Skeletal muscle satellite cell (primary cell): ENCODE data around the gene TAF10.
A peak's percentile ranks its signal among the peaks of the same experiment; 100 is the strongest.

Source experiments
- H3K27me3 ChIP-seq: 2 replicates; pipeline ENCODE4 v1.7.0; 2013; ENCODE audit warnings: low read length; ENCODE audit not compliant: control insufficient read depth, insufficient read depth
- H3K36me3 ChIP-seq: 2 replicates; pipeline ENCODE4 v1.7.0; 2013; ENCODE audit warnings: mild to moderate bottlenecking, control low read depth, low read length; ENCODE audit not compliant: insufficient read depth
- H3K4me1 ChIP-seq: 2 replicates; pipeline ENCODE4 v1.7.0; 2013; ENCODE audit warnings: low read length; ENCODE audit not compliant: control insufficient read depth, insufficient read depth
- H3K4me2 ChIP-seq: 2 replicates; pipeline ENCODE4 v1.7.0; 2013; ENCODE audit warnings: mild to moderate bottlenecking, low read length
- H3K4me3 ChIP-seq: 2 replicates; pipeline ENCODE4 v1.7.0; 2013; ENCODE audit warnings: low read length
- H3K9ac ChIP-seq: 2 replicates; pipeline ENCODE4 v1.7.0; 2013; ENCODE audit warnings: mild to moderate bottlenecking, low read depth, low read length, moderate library complexity
- H3K9me3 ChIP-seq: replicated peaks from 2 replicates; pipeline ENCODE4 v1.7.0; 2013; ENCODE audit warnings: mild to moderate bottlenecking, control low read depth, low read length

Gene TAF10

DNA sequence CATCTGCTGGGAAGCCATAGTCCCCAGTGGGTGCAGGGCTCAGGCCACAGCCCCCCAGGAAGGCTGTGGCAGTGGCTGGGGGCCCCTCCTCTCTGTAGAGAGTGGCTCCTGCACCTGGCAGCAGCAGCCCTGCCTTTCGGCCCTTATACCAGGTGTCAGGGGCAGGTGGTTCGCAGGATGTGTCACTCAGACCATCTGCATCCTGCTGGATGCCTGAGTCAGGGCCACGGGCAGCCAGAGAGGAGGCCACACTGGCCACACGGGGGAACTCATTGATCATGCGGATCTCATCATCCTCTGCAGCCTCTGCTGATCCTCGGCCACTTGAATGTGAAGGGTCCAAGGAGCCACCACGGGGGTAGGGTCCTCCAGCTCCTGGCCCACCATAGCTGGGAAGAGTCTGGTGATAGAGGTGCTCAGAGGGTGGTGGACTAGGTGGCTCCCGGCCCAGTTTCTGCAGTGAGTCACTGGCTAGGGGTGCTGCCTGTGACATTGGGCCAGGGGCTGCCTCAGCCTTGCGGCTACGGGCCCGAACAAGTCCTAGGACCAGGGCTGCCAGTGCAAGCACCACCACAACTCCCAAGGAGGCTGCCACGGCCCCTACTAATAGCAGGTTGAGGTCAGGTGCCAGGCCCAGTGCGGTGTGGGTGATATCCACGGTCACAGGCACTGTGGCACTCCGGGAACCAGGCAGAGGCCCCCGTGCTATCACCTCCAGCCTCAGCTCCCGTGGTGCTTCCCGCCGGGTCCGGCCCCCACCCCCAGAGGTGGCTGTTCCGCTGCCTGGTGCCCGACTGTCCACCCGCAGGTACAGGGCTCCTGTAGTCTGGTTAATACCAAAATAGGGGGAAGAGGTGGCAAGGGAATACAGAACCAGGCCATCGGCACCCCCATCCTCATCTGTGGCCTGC, 10.5 kb upstream of the TAF10 start:
- Histone ChIP-seq H3K27me3 (peaks cover 12% of the 10 kb centered on the region), H3K9me3 (no peaks in the 10 kb centered on the region), H3K4me1 (peaks cover 14% of the 10 kb centered on the region), H3K4me2 (no peak overlapping the region), H3K9ac (no peak overlapping the region), H3K4me3 (no peak overlapping the region), H3K36me3 (no peaks in the 10 kb centered on the region)

DNA sequence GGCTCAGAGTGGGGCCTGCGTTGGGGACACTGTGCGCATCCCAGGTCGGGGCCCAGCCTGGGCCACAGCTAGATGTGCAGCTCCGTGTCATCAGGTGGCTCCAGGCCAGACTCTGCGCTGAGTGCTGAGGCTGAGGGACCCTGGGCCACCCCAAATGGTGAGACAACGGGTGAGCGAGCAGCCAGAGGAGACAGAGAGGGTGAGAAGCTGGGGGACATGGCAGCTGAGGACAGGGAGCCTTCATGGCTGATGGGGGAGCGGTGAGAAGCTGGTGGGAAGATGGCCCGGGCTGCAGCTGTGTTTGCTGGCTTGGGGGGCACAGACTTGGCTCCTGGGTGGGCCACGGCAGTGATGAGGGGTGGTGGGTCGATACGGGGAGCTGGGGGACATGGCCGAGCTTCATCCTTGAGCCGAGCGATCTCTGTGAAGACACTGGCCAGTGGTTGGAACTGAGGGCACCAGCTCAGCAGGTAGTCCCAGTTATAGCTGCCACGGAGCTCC, 9.7 kb upstream of the TAF10 start:
- peaks cover 12% of the 10 kb centered on the region for H3K27me3 ChIP-seq
- no peak overlapping the region for H3K9ac ChIP-seq
- no peak overlapping the region for H3K4me3 ChIP-seq
- no peak overlapping the region for H3K4me2 ChIP-seq
- peaks cover 18% of the 10 kb centered on the region for H3K4me1 ChIP-seq
- H3K36me3 ChIP-seq = no peaks in the 10 kb centered on the region
- no peaks in the 10 kb centered on the region for H3K9me3 ChIP-seq

DNA sequence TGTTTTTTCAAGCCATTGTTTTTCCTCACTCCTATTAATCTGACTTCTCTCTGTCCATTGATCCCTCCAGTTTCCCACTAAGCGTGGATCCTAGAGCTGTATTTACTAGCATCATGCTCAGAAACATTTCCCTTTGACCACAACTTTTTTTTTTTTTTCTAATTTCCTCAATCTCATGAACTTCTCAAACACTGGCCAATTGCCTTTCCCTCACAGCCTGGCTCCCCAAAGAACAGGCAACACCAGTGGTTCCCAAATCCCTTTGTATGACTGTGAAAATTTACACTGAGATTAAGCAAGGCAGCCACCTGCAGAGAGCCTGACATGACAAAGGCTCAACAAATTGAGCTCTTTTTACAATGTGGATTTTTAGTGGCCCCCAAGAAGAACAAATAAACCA, 8.6 kb upstream of the TAF10 start:
- Histone ChIP-seq H3K36me3 (peaks cover 5% of the 10 kb centered on the region), H3K9me3 (no peaks in the 10 kb centered on the region), H3K9ac (no peak overlapping the region), H3K4me2 (no peak overlapping the region), H3K4me3 (no peak overlapping the region), H3K4me1 (peaks cover 18% of the 10 kb centered on the region), H3K27me3 (peaks cover 10% of the 10 kb centered on the region)

DNA sequence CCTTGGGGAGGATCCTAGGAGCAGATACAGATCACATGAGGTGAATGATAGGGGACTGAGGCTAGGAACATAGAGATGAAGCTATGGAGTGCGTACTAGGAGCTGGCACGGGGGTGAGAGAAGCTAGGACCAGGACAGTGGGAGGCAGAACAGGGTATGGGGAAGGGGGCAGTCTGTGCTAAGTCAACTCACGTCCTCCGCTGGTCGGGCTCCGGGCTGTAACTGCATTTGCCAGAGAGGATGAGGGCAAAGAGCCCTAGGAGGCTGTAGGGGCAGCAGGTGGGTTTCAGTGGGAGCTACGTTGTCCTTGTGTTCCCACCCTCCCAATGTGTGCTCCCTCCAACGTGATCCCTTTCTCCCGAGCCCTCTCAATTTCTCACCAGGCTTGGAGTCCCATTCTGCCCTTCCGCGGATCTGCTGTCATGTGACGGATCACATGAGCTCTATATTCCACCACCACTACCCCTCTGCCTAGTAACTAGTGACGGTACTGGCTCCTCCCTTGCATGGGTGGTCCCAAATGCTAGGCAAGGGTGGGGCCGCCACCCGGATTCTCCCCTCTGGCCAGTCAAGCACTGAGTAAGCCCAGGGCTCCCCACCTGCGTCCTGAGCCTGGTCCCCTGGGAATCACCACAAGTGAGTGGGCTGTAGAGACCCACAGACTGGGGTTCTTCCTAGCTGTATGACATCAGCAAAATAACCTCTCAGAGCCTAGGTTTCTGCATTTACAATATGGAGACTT, 7.2 kb upstream of the TAF10 start, which contains the start of gene TPP1:
Gene TPP1, minus strand, starts transcription at position 419 of the 742 bp plus-strand sequence. Its CDS starts 22 bp downstream, at position 397.
- H3K4me3 ChIP-seq = peak within 1 kb of the TSS; percentile 92
- H3K4me2 ChIP-seq = peak within 1 kb of the TSS; percentile 95
- peaks cover 18% of the 10 kb centered on the region for H3K4me1 ChIP-seq
- peaks cover 17% of the 10 kb centered on the region for H3K36me3 ChIP-seq
- H3K27me3 ChIP-seq = no peaks in the 10 kb centered on the region
- peak within 1 kb of the TSS; percentile 88 for H3K9ac ChIP-seq
- no peaks in the 10 kb centered on the region for H3K9me3 ChIP-seq

DNA sequence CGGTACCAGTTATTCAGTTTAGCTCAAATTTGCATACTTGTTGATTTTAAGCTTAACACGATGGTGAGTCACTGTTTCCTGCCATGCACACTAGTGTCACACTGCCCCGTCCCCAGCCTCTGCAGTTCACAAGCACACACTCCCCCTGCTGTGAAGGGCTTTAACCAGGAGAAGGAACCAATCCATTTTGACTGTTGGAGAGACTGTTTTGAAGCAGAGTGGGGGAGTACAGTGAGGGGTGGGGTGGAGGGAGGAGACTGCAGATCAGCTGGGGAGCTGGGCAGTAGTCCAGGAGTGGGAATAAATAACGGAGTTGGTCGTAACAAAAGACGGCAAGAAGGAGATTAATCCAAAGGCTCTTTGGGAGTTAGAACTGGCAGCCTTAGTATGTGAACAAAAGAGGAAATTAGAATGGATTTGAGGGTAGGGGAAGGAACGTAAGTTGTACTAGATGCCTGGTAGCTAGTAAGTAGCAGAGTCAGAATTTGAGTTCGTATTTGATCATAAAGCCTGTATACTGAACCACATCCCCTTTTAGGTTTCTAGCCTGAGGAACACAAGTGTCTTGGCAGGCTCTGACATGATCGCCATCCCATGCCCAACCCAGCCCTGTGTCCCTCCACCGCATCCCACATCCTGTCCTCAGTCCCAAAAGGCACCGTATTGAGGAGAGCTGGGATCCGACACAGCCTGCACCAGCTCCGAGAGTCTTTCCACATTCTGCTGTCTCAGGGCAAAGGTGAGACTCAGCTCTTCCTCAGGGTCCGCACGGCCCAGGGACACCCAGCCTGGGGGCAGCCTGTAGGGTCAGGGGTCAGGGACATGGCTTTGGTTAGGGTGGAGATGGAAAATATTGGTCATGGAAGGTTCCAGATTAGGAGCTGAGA, 6.3 kb upstream of the TAF10 start:
- Histone ChIP-seq H3K4me2 (peak overlapping the region; percentile 95), H3K36me3 (peaks cover 22% of the 10 kb centered on the region), H3K4me1 (peaks cover 18% of the 10 kb centered on the region)

DNA sequence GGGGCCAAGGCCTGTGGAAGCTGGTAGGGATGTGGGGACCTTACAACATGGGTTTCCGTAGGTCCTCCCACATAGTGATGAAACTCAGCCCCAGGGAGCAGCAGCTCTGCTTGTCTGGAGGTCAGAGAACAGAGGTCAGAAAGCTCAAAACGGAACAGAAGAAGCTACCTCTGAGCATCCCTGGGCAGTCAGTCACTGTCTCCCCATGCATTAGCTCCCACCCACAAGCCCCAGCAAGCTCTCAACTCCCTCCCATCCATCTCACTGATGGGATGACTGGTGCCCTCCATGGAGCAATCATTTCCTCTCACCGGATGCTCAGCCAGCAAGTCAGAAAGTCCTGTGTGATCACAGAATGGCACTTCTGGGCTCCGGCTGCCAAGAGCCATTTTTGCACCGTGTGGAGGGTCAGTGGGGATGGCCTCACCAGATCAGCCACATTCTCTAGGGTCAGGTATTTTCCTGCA, 5.3 kb upstream of the TAF10 start:
- peak overlapping the region; percentile 95 for H3K4me2 ChIP-seq
- H3K4me1 ChIP-seq = peaks cover 26% of the 10 kb centered on the region
- H3K36me3 ChIP-seq = peaks cover 22% of the 10 kb centered on the region
- no peaks in the 10 kb centered on the region for H3K27me3 ChIP-seq
- peak overlapping the region; percentile 88 for H3K9ac ChIP-seq
- peak overlapping the region; percentile 92 for H3K4me3 ChIP-seq
- no peaks in the 10 kb centered on the region for H3K9me3 ChIP-seq

More for the DNA sequence above, 6.3 kb upstream of the TAF10 start:
- Histone ChIP-seq H3K4me3 (peak overlapping the region; percentile 92), H3K9ac (peak overlapping the region; percentile 88), H3K9me3 (no peaks in the 10 kb centered on the region), H3K27me3 (no peaks in the 10 kb centered on the region)

DNA sequence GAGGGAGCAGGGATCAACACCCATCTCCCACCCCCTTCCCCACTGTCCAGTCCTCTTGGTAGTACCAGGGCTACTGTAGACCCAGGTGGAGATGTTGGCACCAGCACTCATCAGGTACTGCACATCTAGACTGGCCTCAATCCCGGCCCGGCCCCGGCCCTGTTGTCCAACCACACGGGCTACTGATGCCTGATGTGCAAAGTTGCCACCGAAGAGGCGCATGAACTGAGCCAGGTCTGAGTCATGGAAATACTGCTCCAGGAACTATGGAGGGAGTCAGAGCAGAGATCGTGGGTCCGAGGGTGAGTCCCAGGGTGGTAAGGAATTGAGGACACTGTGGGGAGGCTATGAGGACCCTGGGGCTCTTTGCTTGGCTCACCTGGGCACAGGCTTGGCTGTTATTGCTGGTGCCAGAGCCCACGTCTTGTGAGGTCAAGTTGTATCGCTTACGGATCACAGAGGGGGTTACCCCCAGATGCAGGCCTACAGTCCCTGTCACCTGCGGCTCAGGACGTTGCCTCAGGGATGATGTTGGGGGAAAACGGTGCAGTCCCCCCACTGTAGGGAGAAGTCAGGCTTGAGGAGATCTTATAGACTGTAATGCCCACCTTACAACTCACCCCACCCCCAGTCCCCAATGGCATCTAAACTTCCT, 4.7 kb upstream of the TAF10 start:
- Histone ChIP-seq H3K27me3 (no peaks in the 10 kb centered on the region), H3K4me2 (no peak overlapping the region), H3K9me3 (no peaks in the 10 kb centered on the region), H3K9ac (no peak overlapping the region), H3K36me3 (peaks cover 22% of the 10 kb centered on the region), H3K4me3 (no peak overlapping the region), H3K4me1 (peaks cover 28% of the 10 kb centered on the region)

DNA sequence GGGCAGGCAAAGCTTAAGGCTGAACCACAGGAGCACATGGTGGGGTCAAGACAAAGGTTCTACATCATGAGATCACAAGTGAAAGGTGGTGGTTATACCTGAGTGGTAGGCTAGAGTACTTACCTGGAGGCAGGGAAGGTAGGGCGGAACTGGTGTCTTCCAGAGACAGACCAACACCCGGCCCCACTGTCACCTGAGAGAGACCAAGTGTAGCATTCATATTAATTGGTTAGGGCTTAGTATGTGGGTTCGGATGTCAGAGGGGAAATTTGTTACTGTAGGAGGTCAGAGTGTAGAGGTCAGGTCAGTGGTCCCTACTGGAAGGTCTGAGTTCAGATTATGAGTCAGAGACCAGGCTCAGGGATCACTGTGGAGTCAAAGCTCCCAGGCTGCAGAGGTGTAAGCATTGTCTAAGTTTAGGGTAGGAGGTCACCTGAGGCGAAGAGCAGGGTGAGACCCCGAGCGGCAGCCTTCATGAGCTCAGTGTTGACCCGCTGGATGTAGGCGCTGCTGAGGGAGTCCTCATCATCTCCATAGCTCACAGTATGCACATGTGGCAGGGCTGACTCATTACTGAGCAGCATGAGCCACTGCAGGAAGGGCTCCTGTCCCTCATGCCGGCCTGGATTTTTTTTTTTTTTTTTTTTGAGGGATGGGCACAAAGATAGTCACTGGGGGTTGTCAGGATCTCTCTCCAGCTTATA, 4.0 kb upstream of the TAF10 start:
- Histone ChIP-seq H3K9ac (no peak overlapping the region), H3K4me1 (peaks cover 32% of the 10 kb centered on the region), H3K9me3 (no peaks in the 10 kb centered on the region), H3K27me3 (no peaks in the 10 kb centered on the region), H3K36me3 (peaks cover 29% of the 10 kb centered on the region), H3K4me3 (no peak overlapping the region), H3K4me2 (no peak overlapping the region)

DNA sequence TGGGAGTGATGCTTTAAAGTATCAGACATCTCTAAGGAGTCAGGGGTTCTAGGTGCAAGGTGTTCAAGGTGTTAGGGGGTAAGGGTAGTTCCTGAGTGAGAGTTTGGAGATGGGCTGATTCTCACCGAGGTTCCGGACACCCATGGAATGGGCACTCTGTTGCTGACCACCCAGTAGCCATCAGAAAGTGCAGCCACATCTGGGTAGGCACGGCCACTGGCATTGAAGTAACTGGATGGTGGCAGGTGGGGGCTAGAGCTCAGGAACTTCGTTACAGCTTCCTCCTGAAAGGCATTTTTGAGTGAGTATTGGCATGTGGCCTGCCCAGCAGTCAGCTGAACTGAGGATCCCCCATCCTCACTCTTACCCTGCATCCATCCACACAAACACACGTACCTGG, 3.0 kb upstream of the TAF10 start:
- Histone ChIP-seq H3K4me1 (peaks cover 40% of the 10 kb centered on the region), H3K4me3 (no peak overlapping the region)

DNA sequence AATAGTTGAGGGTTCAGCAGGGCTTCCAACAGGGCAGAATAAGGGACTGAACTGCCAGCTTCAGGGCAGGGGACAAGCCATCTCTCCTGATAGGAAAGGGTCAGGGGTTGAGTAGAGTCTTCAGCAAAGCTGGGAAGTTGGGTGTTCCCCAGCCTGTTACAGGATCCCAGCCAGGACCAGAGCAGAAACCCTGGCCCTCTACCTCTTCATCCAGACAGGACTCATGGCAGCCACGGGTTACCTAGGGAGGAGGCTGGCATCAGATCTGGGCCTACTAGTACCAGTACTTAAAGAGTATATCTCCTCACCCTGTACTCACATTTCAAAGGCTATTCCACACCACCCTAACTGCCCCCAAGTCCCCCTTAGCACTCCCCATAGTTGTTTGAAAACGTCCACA, 2.4 kb upstream of the TAF10 start:
- Histone ChIP-seq H3K9me3 (no peaks in the 10 kb centered on the region), H3K4me1 (peaks cover 39% of the 10 kb centered on the region), H3K36me3 (peaks cover 45% of the 10 kb centered on the region), H3K9ac (no peak overlapping the region), H3K4me2 (no peak overlapping the region), H3K27me3 (no peaks in the 10 kb centered on the region), H3K4me3 (no peak overlapping the region)

More for the DNA sequence above, 3.0 kb upstream of the TAF10 start:
- no peaks in the 10 kb centered on the region for H3K27me3 ChIP-seq
- H3K36me3 ChIP-seq = peaks cover 39% of the 10 kb centered on the region
- no peaks in the 10 kb centered on the region for H3K9me3 ChIP-seq
- H3K9ac ChIP-seq = no peak overlapping the region
- no peak overlapping the region for H3K4me2 ChIP-seq
